ENCODE data around the gene HRNR. TPM values are rescaled to one million over a fixed set of nuclear protein-coding genes. Genes with fewer than 3 reads are reported as not detected.

The HRNR gene
- polyA plus RNA-seq, 4 donors: under 0.01 to 0.13 TPM; not detected in 2

DNA sequence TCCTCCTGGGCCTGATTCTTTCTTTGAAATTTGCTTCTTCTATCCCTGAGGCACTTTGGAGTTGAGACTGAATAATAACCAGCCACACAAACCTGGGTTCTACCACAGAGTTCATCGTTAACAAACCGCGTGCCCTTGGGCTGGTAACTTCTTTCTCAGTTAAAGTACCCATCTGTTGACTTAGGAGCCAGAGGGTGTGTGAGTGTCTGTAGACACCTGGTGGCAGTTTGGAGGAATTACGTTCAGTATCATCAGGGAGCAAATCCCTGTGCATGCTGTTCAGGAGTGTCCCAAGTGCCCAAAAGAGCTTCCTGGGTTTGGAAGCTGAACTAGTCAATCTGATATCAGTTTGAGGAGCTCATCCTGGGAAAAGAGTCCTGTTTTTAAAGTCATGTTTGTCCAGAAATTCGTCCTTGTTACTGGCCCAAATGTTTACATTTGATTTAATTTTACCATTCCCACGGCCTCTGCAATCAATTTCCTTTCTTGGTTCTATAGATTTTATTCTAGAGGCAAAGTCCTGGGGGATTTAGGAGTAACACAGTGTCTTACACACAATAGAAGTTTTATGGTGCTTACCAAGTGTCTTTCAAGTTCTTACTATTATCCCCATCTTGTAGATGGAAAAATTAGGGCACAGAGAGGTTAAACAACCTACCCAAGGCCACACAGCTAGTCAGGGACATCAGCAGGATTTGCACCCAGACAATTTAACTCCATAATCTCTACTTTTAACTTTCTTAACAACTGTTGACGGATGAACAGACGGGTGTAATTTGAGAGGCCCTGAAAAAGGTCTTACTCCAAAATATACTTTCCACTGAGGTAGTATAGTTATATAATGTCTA lies 38.2 kb downstream of the HRNR start:
- H3K36me3 ChIP-seq (ENCODE audit: control insufficient read depth in 3 of 3, insufficient read depth in 2 of 3, low read depth in 1 of 3, low read length in 3 of 3): no peaks in the 10 kb centered on the region
- H3K27me3 ChIP-seq (ENCODE audit: control insufficient read depth in 3 of 3, insufficient read depth in 3 of 3, low read length in 3 of 3): peaks cover 0 to 7% (median 0%) of the 10 kb centered on the region in 3 donors
- FAIRE-seq (no peak), DNase-seq (peak; percentile 62 to 63)
- H3K27ac ChIP-seq (ENCODE audit: low read depth in 1 of 3, low read length in 2 of 3): no peak overlapping the region
- H3K4me1 ChIP-seq (ENCODE audit: control insufficient read depth in 3 of 3, insufficient read depth in 2 of 3, low read depth in 1 of 3, low read length in 2 of 3): no peaks in the 10 kb centered on the region
- WGBS, 3 donors: 30 to 36% (median 35%) methylated on average over 8 of the region's 8 CpGs
- no peak overlapping the region for H3K4me3 ChIP-seq (ENCODE audit: low read depth in 1 of 3, low read length in 3 of 3)
- no peaks in the 10 kb centered on the region for H3K9me3 ChIP-seq (ENCODE audit: control insufficient read depth in 2 of 2, insufficient read depth in 1 of 2, low read depth in 1 of 2, low read length in 1 of 2)

DNA sequence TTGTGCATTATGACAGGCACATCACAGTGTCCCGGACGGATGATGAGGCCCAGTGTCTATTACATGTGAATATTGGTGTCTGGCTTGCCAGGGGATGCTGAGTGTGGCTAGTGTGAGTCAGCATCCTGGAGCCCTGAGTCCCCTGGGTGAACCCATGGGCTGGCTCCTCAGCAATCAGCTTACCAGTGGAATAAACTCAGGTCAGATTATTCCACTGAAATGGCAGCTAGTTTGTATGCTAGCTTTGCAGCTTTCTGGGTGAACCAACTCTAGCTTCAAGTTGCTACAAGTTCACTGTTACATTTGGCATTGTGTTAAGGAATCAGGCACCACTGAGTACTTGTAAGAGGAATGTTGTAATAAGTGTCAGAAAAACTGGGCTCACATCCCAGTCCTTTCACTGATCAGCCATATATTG lies 41.0 kb downstream of the HRNR start:
- H3K27me3 ChIP-seq (ENCODE audit: control insufficient read depth in 3 of 3, insufficient read depth in 3 of 3, low read length in 3 of 3): peaks cover 0 to 2% (median 0%) of the 10 kb centered on the region in 3 donors
- 55 to 73% (median 56%) methylated on average over 2 of the region's 2 CpGs for WGBS, 3 donors
- H3K36me3 ChIP-seq (ENCODE audit: control insufficient read depth in 3 of 3, insufficient read depth in 2 of 3, low read depth in 1 of 3, low read length in 3 of 3): no peaks in the 10 kb centered on the region
- DNase-seq (no peak), FAIRE-seq (no peak)
- no peaks in the 10 kb centered on the region for H3K9me3 ChIP-seq (ENCODE audit: control insufficient read depth in 2 of 2, insufficient read depth in 1 of 2, low read depth in 1 of 2, low read length in 1 of 2)
- no peak overlapping the region for H3K4me3 ChIP-seq (ENCODE audit: low read depth in 1 of 3, low read length in 3 of 3)
- H3K4me1 ChIP-seq (ENCODE audit: control insufficient read depth in 3 of 3, insufficient read depth in 2 of 3, low read depth in 1 of 3, low read length in 2 of 3): no peaks in the 10 kb centered on the region
- no peak overlapping the region for H3K27ac ChIP-seq (ENCODE audit: low read depth in 1 of 3, low read length in 2 of 3)

DNA sequence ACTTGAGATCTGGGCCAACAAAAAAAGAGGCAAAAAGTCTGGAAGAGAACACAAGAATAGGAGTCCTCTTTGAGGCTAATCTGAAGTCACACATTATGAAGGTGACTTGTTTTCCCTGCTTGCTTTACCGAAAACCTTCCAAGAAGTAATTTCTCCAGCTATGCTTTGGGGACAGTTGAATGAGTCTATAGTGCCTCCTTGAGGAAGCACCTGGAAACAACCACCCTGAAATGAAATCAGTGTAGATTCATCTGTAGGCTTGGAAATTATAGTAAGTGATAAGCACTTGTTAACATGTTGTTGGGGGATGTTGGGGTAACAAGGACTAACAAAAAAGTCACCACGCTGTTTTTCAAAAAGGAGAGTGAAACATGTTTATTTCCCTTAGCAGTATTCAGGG lies 41.6 kb downstream of the HRNR start:
- H3K9me3 ChIP-seq (ENCODE audit: control insufficient read depth in 2 of 2, insufficient read depth in 1 of 2, low read depth in 1 of 2, low read length in 1 of 2): no peaks in the 10 kb centered on the region
- FAIRE-seq: no peak
- no peaks in the 10 kb centered on the region for H3K36me3 ChIP-seq (ENCODE audit: control insufficient read depth in 3 of 3, insufficient read depth in 2 of 3, low read depth in 1 of 3, low read length in 3 of 3)
- no peaks in the 10 kb centered on the region for H3K4me1 ChIP-seq (ENCODE audit: control insufficient read depth in 3 of 3, insufficient read depth in 2 of 3, low read depth in 1 of 3, low read length in 2 of 3)
- no peak overlapping the region for H3K27ac ChIP-seq (ENCODE audit: low read depth in 1 of 3, low read length in 2 of 3)
- no peak overlapping the region for H3K4me3 ChIP-seq (ENCODE audit: low read depth in 1 of 3, low read length in 3 of 3)
- DNase-seq: no peak
- H3K27me3 ChIP-seq (ENCODE audit: control insufficient read depth in 3 of 3, insufficient read depth in 3 of 3, low read length in 3 of 3): peaks cover 0 to 2% (median 0%) of the 10 kb centered on the region in 3 donors
- WGBS, 3 donors: 67 to 77% (median 77%) methylated on average over 2 of the region's 2 CpGs

DNA sequence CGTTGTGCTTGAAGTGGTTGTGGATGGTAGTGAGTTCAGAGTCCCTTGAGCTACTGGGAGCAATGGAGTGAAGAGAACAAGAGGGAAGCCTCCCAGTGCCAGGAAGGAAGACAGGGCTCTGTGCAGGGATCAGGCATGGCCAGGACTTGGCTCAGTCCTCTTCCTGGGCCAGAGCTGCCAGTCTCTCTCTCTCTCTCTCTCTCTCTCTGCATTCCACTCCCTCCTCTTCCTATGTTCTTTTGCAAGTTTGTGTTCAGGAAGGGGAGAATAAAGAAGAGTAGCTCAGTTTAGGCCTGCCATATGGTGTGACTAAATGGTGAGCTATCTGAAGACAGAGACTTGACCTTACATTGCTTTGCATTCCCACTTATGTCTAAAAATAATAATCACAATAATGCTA lies 44.4 kb downstream of the HRNR start:
- Histone ChIP-seq H3K4me1 (ENCODE audit: control insufficient read depth in 3 of 3, insufficient read depth in 2 of 3, low read depth in 1 of 3, low read length in 2 of 3) (no peaks in the 10 kb centered on the region), H3K27me3 (ENCODE audit: control insufficient read depth in 3 of 3, insufficient read depth in 3 of 3, low read length in 3 of 3) (no peaks in the 10 kb centered on the region), H3K9me3 (ENCODE audit: control insufficient read depth in 2 of 2, insufficient read depth in 1 of 2, low read depth in 1 of 2, low read length in 1 of 2) (no peaks in the 10 kb centered on the region), H3K4me3 (ENCODE audit: low read depth in 1 of 3, low read length in 3 of 3) (no peak overlapping the region), H3K36me3 (ENCODE audit: control insufficient read depth in 3 of 3, insufficient read depth in 2 of 3, low read depth in 1 of 3, low read length in 3 of 3) (no peaks in the 10 kb centered on the region), H3K27ac (ENCODE audit: low read depth in 1 of 3, low read length in 2 of 3) (no peak overlapping the region)
- FAIRE-seq: no peak
- no peak for DNase-seq
- WGBS, 3 donors: 63 to 79% (median 78%) methylated on average over 1 of the region's 1 CpG

DNA sequence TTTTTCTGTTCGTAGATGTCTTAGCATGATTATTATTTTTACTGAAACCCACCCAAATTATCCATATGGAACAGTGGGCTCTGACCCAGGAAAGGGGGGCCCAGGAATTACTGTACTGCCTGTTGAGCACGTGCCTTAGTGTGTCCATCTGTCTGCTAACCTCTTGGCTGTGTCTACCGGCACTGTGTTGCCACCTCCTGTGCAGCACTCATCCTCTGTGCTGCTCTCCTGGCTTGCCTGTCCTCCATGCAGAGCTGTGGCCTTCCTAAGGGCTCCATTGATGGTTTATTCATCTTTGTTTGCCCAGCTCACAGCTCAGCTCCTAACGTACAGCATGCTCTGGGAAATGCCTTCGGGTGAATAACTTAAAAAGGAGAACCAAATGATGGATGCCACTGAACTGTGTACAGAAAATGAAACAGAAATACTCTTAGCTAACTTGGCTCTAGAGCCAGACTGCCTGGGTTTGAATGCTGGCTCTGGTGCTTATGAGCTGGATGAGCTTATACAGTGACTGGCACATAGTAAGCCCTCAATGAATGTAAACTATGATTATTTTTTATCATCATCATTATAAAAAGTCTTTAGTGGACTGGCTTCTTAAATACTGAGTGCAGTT lies 53.6 kb downstream of the HRNR start:
- no peaks in the 10 kb centered on the region for H3K9me3 ChIP-seq (ENCODE audit: control insufficient read depth in 2 of 2, insufficient read depth in 1 of 2, low read depth in 1 of 2, low read length in 1 of 2)
- FAIRE-seq (no peak), DNase-seq (no peak)
- no peaks in the 10 kb centered on the region for H3K27me3 ChIP-seq (ENCODE audit: control insufficient read depth in 3 of 3, insufficient read depth in 3 of 3, low read length in 3 of 3)
- no peaks in the 10 kb centered on the region for H3K36me3 ChIP-seq (ENCODE audit: control insufficient read depth in 3 of 3, insufficient read depth in 2 of 3, low read depth in 1 of 3, low read length in 3 of 3)
- no peak overlapping the region for H3K4me3 ChIP-seq (ENCODE audit: low read depth in 1 of 3, low read length in 3 of 3)
- WGBS, 3 donors: 56 to 65% (median 62%) methylated on average over 5 of the region's 5 CpGs
- H3K4me1 ChIP-seq (ENCODE audit: control insufficient read depth in 3 of 3, insufficient read depth in 2 of 3, low read depth in 1 of 3, low read length in 2 of 3): no peaks in the 10 kb centered on the region
- no peak overlapping the region for H3K27ac ChIP-seq (ENCODE audit: low read depth in 1 of 3, low read length in 2 of 3)

DNA sequence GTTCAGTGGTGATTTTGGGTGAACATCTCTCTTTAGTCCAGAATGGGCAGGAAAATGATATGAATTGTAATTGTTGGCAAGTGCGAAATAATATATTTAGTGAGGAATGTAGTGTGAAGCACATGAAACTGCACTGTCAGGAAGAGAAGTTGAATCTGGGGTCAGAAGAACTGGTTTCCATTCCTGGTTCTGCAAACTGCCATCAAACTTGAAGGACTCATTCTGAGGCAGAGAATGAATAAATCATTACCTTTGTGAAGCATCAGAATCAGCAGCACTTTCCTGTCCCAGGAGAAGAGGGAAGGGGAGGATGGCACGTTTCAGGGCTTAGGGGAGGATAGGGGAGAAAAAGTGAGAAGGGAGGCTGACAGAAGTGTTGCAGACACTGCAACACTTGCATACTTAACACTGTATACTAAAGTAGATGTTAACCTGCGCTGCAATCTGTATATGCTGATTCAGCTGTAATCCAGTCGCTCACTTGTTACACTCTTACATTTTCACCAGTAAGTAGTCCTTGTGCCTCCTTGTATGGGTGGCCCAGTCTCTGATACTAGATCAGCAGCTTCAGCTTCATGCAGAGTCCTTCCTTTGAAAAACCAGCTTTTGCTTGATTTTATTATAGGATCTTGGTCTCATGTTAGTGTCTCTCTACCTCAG lies 54.5 kb downstream of the HRNR start:
- WGBS, 3 donors: 68 to 77% (median 77%) methylated on average over 4 of the region's 4 CpGs
- H3K27ac ChIP-seq (ENCODE audit: low read depth in 1 of 3, low read length in 2 of 3): no peak overlapping the region

DNA sequence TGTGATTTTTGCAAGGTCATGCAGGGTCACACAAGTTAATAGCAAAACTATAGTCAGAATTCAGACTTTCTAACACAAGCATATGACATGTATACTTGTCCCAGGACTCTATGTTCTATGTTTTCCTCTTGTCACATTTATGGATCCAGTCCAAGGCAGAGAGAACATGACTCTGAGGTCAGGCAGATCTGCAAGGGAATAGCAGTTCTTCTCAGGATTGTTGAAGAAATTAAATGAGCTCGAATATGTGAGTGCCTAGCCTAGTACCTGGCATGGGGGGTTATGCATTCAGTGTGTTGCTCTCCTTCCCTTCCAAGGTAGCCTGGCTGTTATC lies 55.5 kb downstream of the HRNR start:
- DNase-seq (no peak), FAIRE-seq (no peak)
- Histone ChIP-seq H3K27ac (ENCODE audit: low read depth in 1 of 3, low read length in 2 of 3) (no peak overlapping the region), H3K27me3 (ENCODE audit: control insufficient read depth in 3 of 3, insufficient read depth in 3 of 3, low read length in 3 of 3) (no peaks in the 10 kb centered on the region), H3K9me3 (ENCODE audit: control insufficient read depth in 2 of 2, insufficient read depth in 1 of 2, low read depth in 1 of 2, low read length in 1 of 2) (no peaks in the 10 kb centered on the region), H3K4me1 (ENCODE audit: control insufficient read depth in 3 of 3, insufficient read depth in 2 of 3, low read depth in 1 of 3, low read length in 2 of 3) (no peaks in the 10 kb centered on the region), H3K36me3 (ENCODE audit: control insufficient read depth in 3 of 3, insufficient read depth in 2 of 3, low read depth in 1 of 3, low read length in 3 of 3) (no peaks in the 10 kb centered on the region), H3K4me3 (ENCODE audit: low read depth in 1 of 3, low read length in 3 of 3) (no peak overlapping the region)
- WGBS, 3 donors: 25 to 50% (median 46%) methylated on average over 1 of the region's 1 CpG

More for the DNA sequence above, 54.5 kb downstream of the HRNR start:
- H3K9me3 ChIP-seq (ENCODE audit: control insufficient read depth in 2 of 2, insufficient read depth in 1 of 2, low read depth in 1 of 2, low read length in 1 of 2): no peaks in the 10 kb centered on the region
- DNase-seq (no peak), FAIRE-seq (no peak)
- no peaks in the 10 kb centered on the region for H3K27me3 ChIP-seq (ENCODE audit: control insufficient read depth in 3 of 3, insufficient read depth in 3 of 3, low read length in 3 of 3)
- no peaks in the 10 kb centered on the region for H3K36me3 ChIP-seq (ENCODE audit: control insufficient read depth in 3 of 3, insufficient read depth in 2 of 3, low read depth in 1 of 3, low read length in 3 of 3)
- H3K4me1 ChIP-seq (ENCODE audit: control insufficient read depth in 3 of 3, insufficient read depth in 2 of 3, low read depth in 1 of 3, low read length in 2 of 3): no peaks in the 10 kb centered on the region
- H3K4me3 ChIP-seq (ENCODE audit: low read depth in 1 of 3, low read length in 3 of 3): no peak overlapping the region

DNA sequence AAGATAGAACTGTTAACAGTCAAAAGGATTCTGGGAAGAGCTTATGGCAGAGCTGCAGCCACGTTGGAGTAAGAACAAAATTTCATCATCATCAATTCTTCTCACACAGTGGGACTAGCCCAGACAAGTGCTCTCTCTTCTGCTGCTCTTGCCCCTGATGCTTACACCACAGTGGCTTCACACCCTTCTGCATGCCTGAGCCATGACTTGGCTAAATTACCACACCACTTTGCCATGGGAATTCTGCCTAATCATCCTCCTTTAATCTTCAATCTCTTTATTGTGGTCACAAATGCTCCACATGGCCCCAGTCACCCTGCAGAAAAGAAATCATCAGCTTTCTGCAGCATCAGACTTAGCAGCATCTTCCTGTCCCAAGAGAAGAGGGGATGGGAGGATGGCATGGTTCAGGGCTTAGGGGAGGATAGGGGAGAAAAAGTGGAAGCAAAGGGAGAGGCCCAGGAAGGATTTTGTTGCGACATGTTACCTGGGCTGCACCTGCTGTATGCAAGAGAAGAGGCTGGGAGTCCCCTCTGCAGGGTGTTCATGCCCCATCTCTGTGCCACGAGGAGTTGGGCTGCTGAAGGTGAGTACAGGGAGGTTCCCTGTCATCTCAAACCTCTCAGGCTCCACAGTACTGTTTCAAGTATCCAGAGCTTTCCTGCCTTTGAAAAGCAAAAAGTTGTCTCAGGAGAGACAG lies 56.0 kb downstream of the HRNR start:
- no peak overlapping the region for H3K4me3 ChIP-seq (ENCODE audit: low read depth in 1 of 3, low read length in 3 of 3)
- H3K27me3 ChIP-seq (ENCODE audit: control insufficient read depth in 3 of 3, insufficient read depth in 3 of 3, low read length in 3 of 3): no peaks in the 10 kb centered on the region
- no peak overlapping the region for H3K27ac ChIP-seq (ENCODE audit: low read depth in 1 of 3, low read length in 2 of 3)
- FAIRE-seq: no peak
- H3K4me1 ChIP-seq (ENCODE audit: control insufficient read depth in 3 of 3, insufficient read depth in 2 of 3, low read depth in 1 of 3, low read length in 2 of 3): no peaks in the 10 kb centered on the region
- no peaks in the 10 kb centered on the region for H3K36me3 ChIP-seq (ENCODE audit: control insufficient read depth in 3 of 3, insufficient read depth in 2 of 3, low read depth in 1 of 3, low read length in 3 of 3)
- DNase-seq: no peak
- 30 to 54% (median 37%) methylated on average over 3 of the region's 3 CpGs for WGBS, 3 donors
- no peaks in the 10 kb centered on the region for H3K9me3 ChIP-seq (ENCODE audit: control insufficient read depth in 2 of 2, insufficient read depth in 1 of 2, low read depth in 1 of 2, low read length in 1 of 2)
